ENCODE measurements around the gene CNN2. TPM values are rescaled to one million over a fixed set of nuclear protein-coding genes. Genes with fewer than 3 reads are reported as not detected.

Gene CNN2
- total RNA-seq = 100 to 1,000 TPM in 1 of 4 donors, 10 to 100 TPM in 3; 69.9 to 122 (median 79.4) TPM

GRCh38 chr19:1025960-1026782 lies at the start of gene CNN2:
CNN2 (plus strand) TSS chr19:1026608; CDS start chr19:1026662, 54 bp downstream.
- Histone ChIP-seq H3K36me3 (no peaks in the 10 kb centered on the region), H3K4me3 (peak within 1 kb of the TSS; percentile 61 to 82 (median 72)), H3K4me1 (peaks cover 0 to 66% (median 17%) of the 10 kb centered on the region in 4 donors), H3K9me3 (no peaks in the 10 kb centered on the region), H3K27me3 (peaks cover 0 to 25% of the 10 kb centered on the region in 2 donors), H3K27ac (peak within 1 kb of the TSS; percentile 84 to 95 (median 92))
- peak; percentile 61 to 71 for DNase-seq (ENCODE audit: low spot score in 2 of 2)
- peak in 1 of 2 donors; percentile 85 for TF ChIP-seq POLR2A (IDR thresholded peaks at IDR 0.05)
- no peak for TF ChIP-seq CTCF (IDR thresholded peaks at IDR 0.05)
- peak in 1 of 2 donors; percentile 75 for TF ChIP-seq EP300 (IDR thresholded peaks at IDR 0.05)
- 6 to 10% methylated on average over 32 to 44 of the region's 63 CpGs for WGBS, 2 donors

- no peaks in the 10 kb centered on the region for H3K9me3 ChIP-seq
- peaks cover 0 to 9% (median 0%) of the 10 kb centered on the region in 4 donors for H3K4me1 ChIP-seq
- 74 to 77% methylated on average over 15 to 20 of the region's 24 CpGs for WGBS, 2 donors
- no peak for DNase-seq (ENCODE audit: low spot score in 2 of 2)
- H3K27me3 ChIP-seq = no peaks in the 10 kb centered on the region
- H3K4me3 ChIP-seq = no peak overlapping the region
- no peak overlapping the region for H3K27ac ChIP-seq
- TF ChIP-seq POLR2A (IDR thresholded peaks at IDR 0.05) (no peak), CTCF (IDR thresholded peaks at IDR 0.05) (no peak), EP300 (IDR thresholded peaks at IDR 0.05) (no peak)
- H3K36me3 ChIP-seq = peaks cover 0 to 3% (median 1%) of the 10 kb centered on the region in 3 donors
Observed at GRCh38 chr19:977058-977464, 49.3 kb upstream of the CNN2 start.

GRCh38 chr19:979318-979741 lies 47.1 kb upstream of the CNN2 start:
- no peak for TF ChIP-seq CTCF (IDR thresholded peaks at IDR 0.05)
- TF ChIP-seq POLR2A (IDR thresholded peaks at IDR 0.05) = no peak
- no peak for TF ChIP-seq EP300 (IDR thresholded peaks at IDR 0.05)
- Histone ChIP-seq H3K4me1 (peaks cover 0 to 28% (median 13%) of the 10 kb centered on the region in 4 donors), H3K27ac (no peak overlapping the region), H3K9me3 (no peaks in the 10 kb centered on the region), H3K4me3 (no peak overlapping the region), H3K27me3 (no peaks in the 10 kb centered on the region), H3K36me3 (no peaks in the 10 kb centered on the region)
- WGBS, 2 donors = 57 to 67% methylated on average over 11 to 12 of the region's 19 CpGs
- no peak for DNase-seq (ENCODE audit: low spot score in 2 of 2)

- Histone ChIP-seq H3K4me1 (peaks cover 0 to 37% (median 21%) of the 10 kb centered on the region in 4 donors), H3K27me3 (no peaks in the 10 kb centered on the region), H3K36me3 (no peaks in the 10 kb centered on the region), H3K27ac (no peak overlapping the region), H3K4me3 (no peak overlapping the region), H3K9me3 (no peaks in the 10 kb centered on the region)
- DNase-seq (ENCODE audit: low spot score in 2 of 2) = no peak
- TF ChIP-seq CTCF (IDR thresholded peaks at IDR 0.05) = no peak
- TF ChIP-seq POLR2A (IDR thresholded peaks at IDR 0.05) = no peak
- no peak for TF ChIP-seq EP300 (IDR thresholded peaks at IDR 0.05)
- WGBS, 2 donors = 30 to 35% methylated on average over 28 of the region's 32 CpGs
Observed at GRCh38 chr19:980133-980998, 46.0 kb upstream of the CNN2 start.
